Adipose tissue (tissue), 3 donors: ENCODE data around the gene SLC39A12. TPM values are rescaled to one million over a fixed set of nuclear protein-coding genes. Genes with fewer than 3 reads are reported as not detected.
"Not testable (repeated sequence)": the region's sequence is repeated elsewhere in the genome, so short reads cannot be mapped to it uniquely, and the experiment has no call there.

Source experiments
- H3K27ac ChIP-seq: one replicate; pipeline ENCODE4 v1.5.1; 2013; ENCODE audit warnings: low read depth, low read length
- WGBS, 3 donors: extraction: QIAGEN DNeasy Blood & Tissue Kit; methylation state at CpG; one replicate each; pipeline ENCODE4 v1.1.7; 2013; 5-methylcytosine and 5-hydroxymethylcytosine counted together
- polyA plus RNA-seq, 3 donors: library from polyadenylated mRNA; stranded (reverse); fragments of 200-250 nt; gene quantifications; one replicate each; pipeline ENCODE4 v1.2.3, GENCODE V29; 2013
- donor health status: healthy with polysubstance abuse.
- donor health status: Bipolar disorder and iron deficiency.
- donor health status: healthy.

SLC39A12 gene
- polyA plus RNA-seq: under 1 TPM in 1 of 3 donors, not detected in 2; 0.15 TPM

GRCh38 chr10:17951868-17952371 lies at the start of gene SLC39A12:
SLC39A12 (plus strand) TSS chr10:17951918; CDS start chr10:17953277, 1,359 bp downstream.
- 53 to 58% (median 54%) methylated on average over 3 of the region's 3 CpGs for WGBS, 3 donors
- no peak within 1 kb of the TSS for H3K27ac ChIP-seq

- WGBS, 3 donors: 83 to 96% (median 93%) methylated on average over 2 of the region's 2 CpGs
- H3K27ac ChIP-seq: no peak overlapping the region
Observed at GRCh38 chr10:17904564-17904963, 47.2 kb upstream of the SLC39A12 start.

GRCh38 chr10:17905491-17905890 lies 46.2 kb upstream of the SLC39A12 start:
- H3K27ac ChIP-seq: no peak overlapping the region
- 71 to 88% (median 76%) methylated on average over 3 of the region's 3 CpGs for WGBS, 3 donors

GRCh38 chr10:17906002-17906401 lies 45.7 kb upstream of the SLC39A12 start:
- 65 to 91% (median 76%) methylated on average over 1 of the region's 1 CpG for WGBS, 3 donors
- H3K27ac ChIP-seq: no peak overlapping the region

DNA sequence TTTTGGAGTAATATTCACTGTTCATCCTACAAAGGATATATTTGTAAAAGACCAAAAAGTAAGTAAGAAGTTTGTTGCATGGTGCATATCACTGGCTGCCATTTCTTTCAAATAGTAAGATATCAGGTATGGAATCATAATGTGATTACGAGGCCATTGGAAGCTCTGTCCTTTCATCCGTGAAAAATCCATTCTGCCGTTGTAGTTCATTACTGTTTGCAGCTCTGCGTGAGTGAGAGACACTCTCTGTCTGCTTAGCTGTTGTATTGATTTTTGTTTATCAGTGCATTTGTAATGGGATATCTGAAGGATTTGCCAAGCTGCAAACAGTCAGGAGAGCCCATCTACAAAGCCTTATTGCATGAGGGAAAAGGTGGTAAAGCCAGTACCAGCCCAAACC lies 44.1 kb upstream of the SLC39A12 start:
- H3K27ac ChIP-seq: no peak overlapping the region
- WGBS, 3 donors: 25 to 92% (median 82%) methylated on average over 4 of the region's 4 CpGs

- H3K27ac ChIP-seq: no peak overlapping the region
- WGBS, 3 donors: 19 to 28% (median 22%) methylated on average over 12 of the region's 12 CpGs
Observed at GRCh38 chr10:17910125-17910789, 41.5 kb upstream of the SLC39A12 start.

- H3K27ac ChIP-seq: no peak overlapping the region
- WGBS, 3 donors: 32 to 44% (median 42%) methylated on average over 4 of the region's 4 CpGs
Observed at GRCh38 chr10:17912754-17913153, 39.0 kb upstream of the SLC39A12 start.

DNA sequence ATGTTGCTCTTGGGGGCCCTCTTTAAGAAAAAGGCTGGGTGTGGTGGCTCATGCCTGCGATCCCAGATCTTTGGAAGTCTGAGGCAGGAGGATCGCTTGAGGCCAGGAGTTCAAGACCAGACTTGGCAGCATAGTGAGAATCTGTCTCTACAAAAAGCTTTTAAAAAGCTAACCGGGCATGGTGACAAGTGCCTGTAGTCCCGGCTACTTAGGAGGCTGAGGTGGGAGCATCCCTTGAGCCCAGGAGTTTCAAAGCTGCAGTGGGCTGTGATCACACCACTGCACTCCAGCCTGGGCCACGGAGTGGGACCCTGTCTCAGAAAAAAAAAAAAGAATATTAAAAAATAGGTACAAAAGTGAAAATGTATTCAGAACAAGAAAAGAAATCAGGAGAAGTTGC lies 38.1 kb upstream of the SLC39A12 start:
- H3K27ac ChIP-seq: no peak overlapping the region
- 61 to 70% (median 65%) methylated on average over 5 of the region's 5 CpGs for WGBS, 3 donors

- WGBS, 3 donors: 86 to 96% (median 87%) methylated on average over 5 of the region's 5 CpGs
- H3K27ac ChIP-seq: no peak overlapping the region
Observed at GRCh38 chr10:17914169-17915045, 37.3 kb upstream of the SLC39A12 start.

DNA sequence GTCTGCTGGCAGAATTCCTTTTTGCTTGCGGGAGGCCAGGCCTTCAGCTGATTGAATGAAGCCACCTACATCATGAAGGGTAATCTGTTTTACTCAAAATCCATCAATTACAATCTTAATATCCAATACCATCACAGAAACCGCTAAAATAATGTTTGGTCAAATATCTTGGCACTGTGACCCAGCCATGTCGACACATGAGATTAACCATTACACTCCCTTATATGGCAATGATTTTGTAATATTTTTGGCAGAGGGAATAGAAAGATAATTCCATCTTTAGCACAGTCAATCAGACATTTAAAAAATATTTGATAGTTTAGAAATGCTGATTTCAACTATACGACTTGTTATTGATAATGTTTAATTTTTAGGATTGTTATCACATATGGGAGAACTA lies 36.5 kb upstream of the SLC39A12 start:
- WGBS, 3 donors: 62 to 79% (median 68%) methylated on average over 4 of the region's 4 CpGs
- no peak overlapping the region for H3K27ac ChIP-seq

- WGBS, 3 donors: 71 to 82% (median 74%) methylated on average over 12 of the region's 12 CpGs
- H3K27ac ChIP-seq: no peak overlapping the region
Observed at GRCh38 chr10:17918187-17918903, 33.4 kb upstream of the SLC39A12 start.

- WGBS, 3 donors: 63 to 74% (median 71%) methylated on average over 3 of the region's 3 CpGs
- H3K27ac ChIP-seq: no peak overlapping the region
Observed at GRCh38 chr10:17921378-17921777, 30.3 kb upstream of the SLC39A12 start.

DNA sequence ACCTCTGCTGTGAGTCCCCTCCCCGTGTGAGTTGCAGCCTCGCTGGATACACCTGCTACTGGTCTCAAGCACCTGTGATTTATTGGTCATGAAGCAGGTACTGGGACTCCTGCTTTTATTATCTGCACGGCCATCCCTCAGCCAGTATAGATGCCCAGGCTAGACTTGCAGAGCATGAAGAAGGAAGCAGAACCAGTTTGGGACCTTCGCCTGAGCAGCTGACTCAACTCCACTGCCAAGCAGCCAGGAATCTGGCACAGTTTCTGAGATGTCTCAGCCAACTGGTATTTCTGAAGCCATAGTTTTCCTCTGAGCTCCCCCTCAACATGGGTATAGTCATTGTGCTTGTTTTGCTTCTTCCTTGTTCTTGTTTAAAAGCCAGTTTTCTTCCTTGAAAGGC lies 28.0 kb upstream of the SLC39A12 start:
- 47 to 70% (median 55%) methylated on average over 4 of the region's 4 CpGs for WGBS, 3 donors
- H3K27ac ChIP-seq: no peak overlapping the region

DNA sequence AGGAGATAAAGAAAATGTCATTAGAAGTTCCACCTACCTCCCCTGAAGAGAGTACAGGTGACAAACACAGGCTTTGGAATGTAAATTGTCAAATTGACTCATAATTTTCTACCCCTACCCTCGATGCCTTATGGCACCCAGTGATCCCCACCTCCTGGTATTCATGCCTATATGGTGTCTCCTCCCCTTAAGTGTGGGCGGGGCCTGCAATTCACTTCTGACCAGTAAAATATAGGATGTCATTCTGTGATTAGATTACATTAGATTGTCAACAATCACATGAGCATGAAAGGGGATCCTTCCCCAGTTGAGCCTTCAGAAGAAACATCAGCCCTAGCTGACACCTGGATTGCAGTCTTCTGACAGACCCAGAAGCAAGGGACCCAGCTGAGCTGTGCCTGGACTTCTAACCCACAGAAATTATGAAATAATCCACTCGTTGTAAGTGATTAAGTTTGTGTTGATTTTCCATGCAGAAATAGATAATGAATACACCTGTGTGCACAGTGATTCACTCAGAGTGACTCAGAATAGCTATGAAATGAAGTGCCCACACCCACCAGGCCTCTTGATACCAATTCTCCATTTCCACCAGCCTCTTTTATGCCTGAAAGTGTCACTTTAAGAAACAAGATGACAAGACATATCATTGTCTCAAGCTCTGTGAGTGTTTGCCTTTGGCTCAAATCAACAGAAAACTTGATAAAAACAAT lies 8.5 kb upstream of the SLC39A12 start:
- no peak overlapping the region for H3K27ac ChIP-seq
- WGBS, 3 donors: 46 to 74% (median 72%) methylated on average over 3 of the region's 3 CpGs

DNA sequence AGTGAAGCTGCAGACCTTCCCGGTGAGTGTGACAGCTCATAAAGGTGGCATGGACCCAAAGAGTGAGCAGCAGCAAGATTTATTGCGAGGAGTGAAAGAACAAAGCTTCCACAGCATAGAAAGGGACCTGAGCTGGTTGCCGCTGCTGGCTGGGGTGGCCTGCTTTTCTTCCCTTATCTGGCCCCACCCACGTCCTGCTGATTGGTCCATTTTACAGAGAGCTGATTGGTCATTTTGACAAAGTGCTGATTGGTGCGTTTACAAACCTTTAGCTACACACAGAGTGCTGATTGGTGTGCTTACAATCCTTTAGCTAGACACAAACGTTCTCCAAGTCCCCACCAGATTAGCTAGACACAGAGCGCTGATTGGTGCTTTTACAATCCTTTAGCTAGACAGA lies 1.4 kb upstream of the SLC39A12 start:
- WGBS, 3 donors: 75 to 84% (median 76%) methylated on average over 7 of the region's 7 CpGs
- not testable (repeated sequence) for H3K27ac ChIP-seq

DNA sequence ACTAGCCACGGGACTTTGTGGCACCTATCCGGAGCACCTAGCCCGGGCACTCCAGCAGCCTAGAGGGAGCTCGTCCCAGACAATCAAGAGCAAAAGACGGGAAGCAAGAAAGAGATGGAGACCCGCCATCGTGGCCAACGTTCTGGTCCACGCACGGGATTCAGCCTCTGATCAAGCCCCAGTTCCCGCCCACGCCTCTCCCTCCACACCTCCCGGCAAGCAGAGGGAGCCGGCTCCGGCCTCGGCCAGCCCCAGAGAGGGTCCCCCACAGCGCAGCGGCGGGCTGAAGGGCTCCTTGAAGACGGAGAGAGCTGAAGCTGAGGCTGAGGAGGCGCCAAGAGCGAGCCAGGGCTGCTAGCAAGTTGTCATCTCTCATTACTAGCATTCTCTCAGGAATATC lies 992 bp upstream of the SLC39A12 start:
- 93 to 94% (median 93%) methylated on average over 22 of the region's 22 CpGs for WGBS, 3 donors

DNA sequence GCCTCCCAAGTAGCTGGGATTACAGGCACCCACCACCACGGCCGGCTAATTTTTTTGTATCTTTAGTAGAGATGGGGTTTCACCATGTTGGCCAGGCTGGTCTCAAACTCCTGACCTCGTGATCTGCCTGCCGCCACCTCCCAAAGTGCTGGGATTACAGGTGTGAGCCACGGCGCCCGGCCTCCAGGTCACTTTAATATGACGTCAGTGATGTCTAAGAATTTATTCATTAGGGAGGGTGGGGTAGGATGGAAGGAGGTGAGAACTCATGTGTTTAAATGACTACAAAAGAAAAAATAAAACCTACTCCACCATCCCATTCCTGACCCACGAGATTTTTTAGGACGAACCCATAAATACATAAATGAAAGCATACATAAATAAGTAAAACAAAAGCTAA lies 2.7 kb downstream of the SLC39A12 start:
- WGBS, 3 donors: 85 to 88% (median 87%) methylated on average over 10 of the region's 10 CpGs
- not testable (repeated sequence) for H3K27ac ChIP-seq

More for the DNA sequence above, 992 bp upstream of the SLC39A12 start:
- no peak overlapping the region for H3K27ac ChIP-seq

- WGBS, 3 donors: 76 to 80% (median 76%) methylated on average over 2 of the region's 2 CpGs
- H3K27ac ChIP-seq: no peak overlapping the region
Observed at GRCh38 chr10:17954861-17955260, 3.1 kb downstream of the SLC39A12 start.
